Measurements from ENCODE around the gene A3GALT2.

GRCh38 chr1:33349081-33349759 is 28.3 kb upstream of the A3GALT2 start:
- TF ChIP-seq, protein P1, sequence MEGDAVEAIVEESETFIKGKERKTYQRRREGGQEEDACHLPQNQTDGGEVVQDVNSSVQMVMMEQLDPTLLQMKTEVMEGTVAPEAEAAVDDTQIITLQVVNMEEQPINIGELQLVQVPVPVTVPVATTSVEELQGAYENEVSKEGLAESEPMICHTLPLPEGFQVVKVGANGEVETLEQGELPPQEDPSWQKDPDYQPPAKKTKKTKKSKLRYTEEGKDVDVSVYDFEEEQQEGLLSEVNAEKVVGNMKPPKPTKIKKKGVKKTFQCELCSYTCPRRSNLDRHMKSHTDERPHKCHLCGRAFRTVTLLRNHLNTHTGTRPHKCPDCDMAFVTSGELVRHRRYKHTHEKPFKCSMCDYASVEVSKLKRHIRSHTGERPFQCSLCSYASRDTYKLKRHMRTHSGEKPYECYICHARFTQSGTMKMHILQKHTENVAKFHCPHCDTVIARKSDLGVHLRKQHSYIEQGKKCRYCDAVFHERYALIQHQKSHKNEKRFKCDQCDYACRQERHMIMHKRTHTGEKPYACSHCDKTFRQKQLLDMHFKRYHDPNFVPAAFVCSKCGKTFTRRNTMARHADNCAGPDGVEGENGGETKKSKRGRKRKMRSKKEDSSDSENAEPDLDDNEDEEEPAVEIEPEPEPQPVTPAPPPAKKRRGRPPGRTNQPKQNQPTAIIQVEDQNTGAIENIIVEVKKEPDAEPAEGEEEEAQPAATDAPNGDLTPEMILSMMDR (IDR thresholded peaks at IDR 0.05): no peak
- TF ChIP-seq REST (IDR thresholded peaks at IDR 0.05; ENCODE audit: insufficient read depth in 1 of 2, low read depth in 2 of 2, low read length in 1 of 2): no peak
- TF ChIP-seq POLR2AphosphoS5 (IDR thresholded peaks at IDR 0.05; ENCODE audit: low read depth, low read length): peak; percentile 50; the same call in 1 of the 2 replicates
